T-helper 9 cell (primary cell): ENCODE measurements around the gene ANXA9.

Source experiments
- DNase-seq: peaks from one replicate; pipeline ENCODE4 v3.0.0-alpha.2; 2020
- total RNA-seq, 2 donors: gene quantifications; one replicate each; lab custom pipeline; 2026; lab: John Stamatoyannopoulos, UW

Gene ANXA9
- 0 to 0.21 reads per million in 2 donors for total RNA-seq

- DNase-seq, result no peak
Observed at GRCh38 chr1:150981805-150982712, at the start of gene ANXA9. ANXA9 (plus strand) TSS chr1:150982292; CDS start chr1:150983106, 814 bp downstream.

GRCh38 chr1:150944856-150945255 lies 37.2 kb upstream of the ANXA9 start:
- no peak for DNase-seq

- no peak for DNase-seq
Observed at GRCh38 chr1:150954708-150955107, 27.4 kb upstream of the ANXA9 start.

- DNase-seq, result no peak
Observed at GRCh38 chr1:150955280-150955679, 26.8 kb upstream of the ANXA9 start.

GRCh38 chr1:150957666-150958065 lies 24.4 kb upstream of the ANXA9 start:
- no peak for DNase-seq

- DNase-seq, result no peak
Observed at GRCh38 chr1:150960646-150961045, 21.4 kb upstream of the ANXA9 start.

- DNase-seq, result no peak
Observed at GRCh38 chr1:150961756-150962155, 20.3 kb upstream of the ANXA9 start.

GRCh38 chr1:150963321-150964163 lies 18.6 kb upstream of the ANXA9 start:
- no peak for DNase-seq

- no peak for DNase-seq
Observed at GRCh38 chr1:150964164-150964489, 18.0 kb upstream of the ANXA9 start.

- no peak for DNase-seq
Observed at GRCh38 chr1:150965605-150966004, 16.5 kb upstream of the ANXA9 start.

- no peak for DNase-seq
Observed at GRCh38 chr1:150966011-150966410, 16.1 kb upstream of the ANXA9 start.

GRCh38 chr1:150967936-150968335 lies 14.2 kb upstream of the ANXA9 start:
- DNase-seq, result no peak

GRCh38 chr1:150968491-150968890 lies 13.6 kb upstream of the ANXA9 start:
- no peak for DNase-seq

- no peak for DNase-seq
Observed at GRCh38 chr1:150969626-150970025, 12.5 kb upstream of the ANXA9 start.

GRCh38 chr1:150970808-150971582 lies 11.1 kb upstream of the ANXA9 start:
- no peak for DNase-seq

- no peak for DNase-seq
Observed at GRCh38 chr1:150971583-150972416, 10.3 kb upstream of the ANXA9 start.

- DNase-seq, result no peak
Observed at GRCh38 chr1:150972417-150972940, 9.6 kb upstream of the ANXA9 start.

- DNase-seq, result no peak
Observed at GRCh38 chr1:150973258-150973835, 8.7 kb upstream of the ANXA9 start.

- DNase-seq, result peak; percentile 14
Observed at GRCh38 chr1:150973836-150974579, 8.1 kb upstream of the ANXA9 start.
